HG03097 (cell line): Measurements from ENCODE around the gene ACO2.
"Not testable (repeated sequence)": the region's sequence is repeated elsewhere in the genome, so short reads cannot be mapped to it uniquely, and the experiment has no call there.

Source experiments
- ATAC-seq: cut with Tn5 transposase; IDR thresholded peaks from one replicate; pipeline ENCODE4 v1.9.1; 2021; ENCODE audit not compliant: unreplicated experiment, low FRiP score

ACO2 gene

GRCh38 chr22:41447435-41448188, 21.3 kb upstream of the ACO2 start:
- ATAC-seq, result no peak

GRCh38 chr22:41448189-41448808, 20.6 kb upstream of the ACO2 start:
- peak; percentile 42 for ATAC-seq

- ATAC-seq, result no peak
These were observed 10.7 kb upstream of the ACO2 start for GRCh38 chr22:41458161-41458728.

GRCh38 chr22:41459431-41459830, 9.5 kb upstream of the ACO2 start:
- no peak for ATAC-seq

GRCh38 chr22:41460071-41460470, 8.8 kb upstream of the ACO2 start:
- not testable (repeated sequence) for ATAC-seq

GRCh38 chr22:41461901-41462300, 7.0 kb upstream of the ACO2 start:
- no peak for ATAC-seq

- ATAC-seq, result peak; percentile 6
These were observed 418 bp downstream of the ACO2 start for GRCh38 chr22:41469218-41469851.

GRCh38 chr22:41470886-41471285, 2.0 kb downstream of the ACO2 start:
- no peak for ATAC-seq

GRCh38 chr22:41471568-41471967, 2.7 kb downstream of the ACO2 start:
- no peak for ATAC-seq

- ATAC-seq, result no peak
These were observed 6.0 kb downstream of the ACO2 start for GRCh38 chr22:41474872-41475451.

- ATAC-seq, result no peak
These were observed 9.6 kb downstream of the ACO2 start for GRCh38 chr22:41478473-41478872.

- no peak for ATAC-seq
These were observed 10.1 kb downstream of the ACO2 start for GRCh38 chr22:41478891-41479521.

GRCh38 chr22:41479671-41480396, 10.9 kb downstream of the ACO2 start:
- no peak for ATAC-seq

GRCh38 chr22:41480397-41480735, 11.4 kb downstream of the ACO2 start:
- no peak for ATAC-seq

GRCh38 chr22:41481131-41481830, 12.4 kb downstream of the ACO2 start:
- no peak for ATAC-seq

GRCh38 chr22:41481925-41482318, 13.0 kb downstream of the ACO2 start:
- no peak for ATAC-seq

- no peak for ATAC-seq
These were observed 13.5 kb downstream of the ACO2 start for GRCh38 chr22:41482319-41482935.

- ATAC-seq, result no peak
These were observed 16.1 kb downstream of the ACO2 start for GRCh38 chr22:41485033-41485432.
